DND-41 (cell line): ENCODE data around the gene REN.

Source experiments
- CTCF ChIP-seq: IDR thresholded peaks from 2 replicates; pipeline ENCODE4 v1.5.1; 2012; ENCODE audit warnings: borderline replicate concordance, low read length, moderate library complexity, mild to moderate bottlenecking; ENCODE audit not compliant: poor library complexity, severe bottlenecking; ENCODE audit errors: extremely low read depth
- EZH2 ChIP-seq: IDR thresholded peaks from 3 replicates; pipeline ENCODE4 v1.6.1; 2012; ENCODE audit warnings: borderline replicate concordance, low read depth, mild to moderate bottlenecking, moderate library complexity, low read length, inconsistent platforms; ENCODE audit not compliant: severe bottlenecking

GRCh38 chr1:204153667-204154066 lies 12.5 kb downstream of the REN start:
- no peak for TF ChIP-seq EZH2
- TF ChIP-seq CTCF = no peak
